Amniotic stem cell (primary cell): ENCODE measurements around the gene PGD.
"Not testable (repeated sequence)": the region's sequence is repeated elsewhere in the genome, so short reads cannot be mapped to it uniquely, and the experiment has no call there.

Experiments used
- DNase-seq: peaks from one replicate; lab custom pipeline; 2025; lab: John Stamatoyannopoulos, UW

The PGD gene

GRCh38 chr1:10437052-10437451 lies 38.2 kb downstream of the PGD start:
- no peak for DNase-seq

GRCh38 chr1:10438677-10439163 lies 39.9 kb downstream of the PGD start:
- DNase-seq, result no peak

- no peak for DNase-seq
Observed at GRCh38 chr1:10440305-10440704, 41.4 kb downstream of the PGD start.

- no peak for DNase-seq
Observed at GRCh38 chr1:10440794-10441193, 41.9 kb downstream of the PGD start.

DNA sequence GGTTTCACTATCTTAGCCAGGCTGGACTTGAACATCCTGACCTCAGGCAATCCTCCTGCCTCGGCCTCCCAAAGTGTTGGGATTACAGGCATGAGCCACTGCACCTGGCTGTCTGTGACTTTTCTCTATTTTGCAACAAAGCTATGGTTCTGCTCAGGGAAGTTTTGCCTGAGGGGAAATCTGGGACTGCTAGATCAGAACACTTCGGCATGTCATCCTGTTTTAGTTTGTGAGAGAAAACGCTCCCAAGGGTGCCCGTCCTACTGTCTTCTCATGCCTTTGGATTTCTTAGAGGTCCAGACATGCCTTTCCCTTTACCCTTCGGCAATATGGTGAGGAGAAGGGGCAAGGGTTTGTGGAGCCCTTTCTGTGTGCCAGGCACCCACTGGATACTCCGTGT lies 45.4 kb downstream of the PGD start:
- no peak for DNase-seq

GRCh38 chr1:10444795-10445397 lies 46.0 kb downstream of the PGD start:
- DNase-seq, result no peak

DNA sequence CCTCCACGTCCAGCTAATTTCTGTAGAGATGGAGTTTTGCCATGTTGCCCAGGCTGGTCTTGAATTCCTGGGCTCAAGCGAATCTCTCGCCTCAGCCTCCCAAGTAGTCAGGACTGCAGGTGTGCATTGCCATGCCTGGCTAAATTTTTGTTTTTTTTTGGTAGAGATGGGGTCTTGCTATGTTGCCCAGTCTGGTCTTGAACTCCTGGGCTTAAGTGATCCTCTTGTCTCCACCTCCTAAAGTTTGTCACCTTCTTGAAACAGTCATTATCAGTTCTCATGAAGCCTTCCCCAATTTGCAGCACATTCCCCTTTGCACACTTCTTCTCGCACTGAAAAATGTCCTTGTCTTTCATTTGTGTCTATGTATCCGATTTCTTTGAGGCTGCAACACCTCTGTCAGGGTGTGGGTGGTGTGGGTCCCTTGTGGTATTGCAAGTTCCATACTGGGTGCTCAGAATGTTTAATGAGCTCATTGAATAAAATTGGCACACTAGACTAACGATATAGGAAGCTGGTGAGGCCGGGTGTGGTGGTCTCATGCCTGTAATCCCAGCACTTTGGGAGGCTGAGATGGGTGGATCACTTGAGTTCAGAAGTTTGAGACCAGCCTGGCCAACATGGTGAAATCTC lies 48.0 kb downstream of the PGD start:
- DNase-seq, result no peak

DNA sequence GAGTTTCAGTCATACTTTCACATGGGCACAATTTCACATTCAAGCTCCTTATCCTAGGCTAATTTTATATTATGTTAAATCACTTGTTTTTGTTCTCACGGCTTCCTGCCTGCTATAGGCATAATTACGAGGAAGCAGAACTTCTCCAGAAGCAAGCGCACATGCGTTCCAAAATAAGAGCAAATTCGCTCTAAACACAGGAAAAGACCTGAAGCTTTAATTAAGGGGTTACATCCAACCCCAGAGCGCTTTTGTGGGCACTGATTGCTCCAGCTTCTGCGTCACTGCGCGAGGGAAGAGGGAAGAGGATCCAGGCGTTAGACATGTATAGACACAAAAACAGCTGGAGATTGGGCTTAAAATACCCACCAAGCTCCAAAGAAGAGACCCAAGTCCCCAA lies 50.9 kb downstream of the PGD start, which contains the start of gene CORT:
Gene CORT (plus strand): TSS at position 281 of the 400 bp plus-strand sequence. CDS start 193 bp downstream, outside the sequence.
- DNase-seq, result no peak

DNA sequence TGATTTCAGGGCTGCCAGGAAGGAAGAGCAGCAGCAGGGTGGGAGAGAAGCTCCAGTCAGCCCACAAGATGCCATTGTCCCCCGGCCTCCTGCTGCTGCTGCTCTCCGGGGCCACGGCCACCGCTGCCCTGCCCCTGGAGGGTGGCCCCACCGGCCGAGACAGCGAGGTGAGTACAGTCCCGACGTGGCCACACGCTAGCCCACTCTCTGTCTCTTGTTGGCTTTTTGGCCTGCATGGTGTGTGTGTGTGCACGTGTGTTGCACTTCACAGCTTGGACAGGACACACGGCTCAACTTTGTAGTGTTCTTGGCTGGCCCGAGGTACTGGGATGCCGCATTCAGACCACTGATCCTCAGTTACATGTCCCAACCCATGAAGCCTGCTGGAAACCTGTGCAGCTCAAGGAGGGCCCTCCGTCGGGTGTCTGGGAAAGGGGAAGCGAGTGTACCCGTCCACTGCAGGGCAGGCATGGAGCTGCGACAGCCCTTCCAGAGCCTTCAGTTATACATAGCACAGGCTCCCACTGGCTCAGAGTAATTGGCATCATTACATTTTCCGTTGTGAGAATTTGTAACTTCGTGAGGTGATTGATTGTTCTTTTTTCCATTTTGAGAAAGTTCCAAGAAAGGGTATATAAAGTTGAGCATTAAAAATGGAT lies 51.4 kb downstream of the PGD start:
- DNase-seq, result no peak

GRCh38 chr1:10450836-10451235 lies 52.0 kb downstream of the PGD start:
- no peak for DNase-seq

DNA sequence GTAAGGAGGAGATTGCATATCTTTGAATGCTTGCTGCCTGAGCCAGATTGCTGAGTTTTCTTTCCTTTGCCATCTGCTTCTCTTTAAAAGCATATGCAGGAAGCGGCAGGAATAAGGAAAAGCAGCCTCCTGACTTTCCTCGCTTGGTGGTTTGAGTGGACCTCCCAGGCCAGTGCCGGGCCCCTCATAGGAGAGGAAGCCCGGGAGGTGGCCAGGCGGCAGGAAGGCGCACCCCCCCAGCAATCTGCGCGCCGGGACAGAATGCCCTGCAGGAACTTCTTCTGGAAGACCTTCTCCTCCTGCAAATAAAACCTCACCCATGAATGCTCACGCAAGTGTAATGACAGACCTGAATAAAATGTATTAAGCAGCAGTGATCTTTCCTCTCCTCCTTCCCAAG lies 52.4 kb downstream of the PGD start:
- peak; percentile 29 for DNase-seq

DNA sequence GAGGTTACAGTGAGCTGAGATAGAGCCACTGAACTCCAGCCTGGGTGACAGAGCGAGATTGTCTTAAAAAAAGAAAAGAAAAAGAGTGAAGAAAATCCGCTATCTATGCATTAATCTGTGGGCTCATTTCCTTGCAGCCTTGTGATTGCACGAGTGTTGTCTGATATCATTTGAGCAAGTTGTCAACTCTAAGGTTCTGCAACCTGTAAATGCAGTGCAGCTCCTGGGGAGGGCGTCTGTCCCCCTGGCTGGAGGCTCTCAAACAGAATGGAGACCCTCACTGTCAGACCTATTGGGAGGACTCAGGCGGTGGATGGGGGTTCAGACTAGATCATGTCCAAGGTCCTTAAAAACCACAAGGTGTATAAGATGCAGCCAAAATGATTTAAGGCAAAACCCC lies 57.2 kb downstream of the PGD start:
- DNase-seq, result no peak

- no peak for DNase-seq
Observed at GRCh38 chr1:10456661-10457060, 57.8 kb downstream of the PGD start.

GRCh38 chr1:10457462-10457861 lies 58.6 kb downstream of the PGD start:
- not testable (repeated sequence) for DNase-seq

- DNase-seq, result no peak
Observed at GRCh38 chr1:10457875-10458274, 59.0 kb downstream of the PGD start.

DNA sequence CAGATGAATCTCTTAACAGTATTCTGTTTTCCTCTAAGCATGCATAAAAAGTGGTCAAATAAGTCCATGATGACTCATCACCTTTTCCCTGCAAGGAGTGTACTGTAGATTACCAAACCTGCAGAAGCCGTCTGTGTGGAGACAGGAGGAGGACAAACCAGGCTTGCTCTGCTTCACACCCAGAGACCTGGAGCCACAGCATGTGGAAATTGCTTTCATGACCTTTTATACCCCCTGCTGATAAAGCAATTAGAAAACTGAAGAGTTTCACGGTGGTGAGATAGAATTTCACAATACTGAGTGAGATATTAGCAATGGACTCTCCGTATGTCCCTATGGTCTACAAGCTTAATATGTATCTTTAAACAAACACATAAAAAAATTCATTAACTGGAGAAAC lies 60.3 kb downstream of the PGD start:
- peak; percentile 44 for DNase-seq

GRCh38 chr1:10467078-10467477 lies 68.2 kb downstream of the PGD start:
- DNase-seq, result no peak

DNA sequence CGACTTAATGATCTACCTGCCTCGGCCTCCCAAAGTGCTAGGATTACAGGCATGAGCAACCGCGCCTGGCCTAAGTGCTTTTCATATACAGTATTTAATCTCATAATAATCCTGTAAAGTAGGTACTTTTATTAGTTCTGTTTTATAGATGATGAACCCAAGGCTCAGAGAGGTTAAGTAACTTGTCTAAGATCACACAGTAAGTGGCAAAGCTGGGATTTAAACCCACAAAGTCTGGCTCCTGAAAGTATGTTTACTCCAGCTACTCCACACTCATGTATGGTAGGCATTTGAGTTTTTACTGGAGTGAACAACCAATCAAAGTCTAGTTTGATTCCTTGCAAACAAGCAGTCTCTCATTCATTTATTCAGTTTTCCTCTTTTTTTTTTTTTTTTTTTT lies 71.2 kb downstream of the PGD start:
- no peak for DNase-seq
